ENCODE data around the gene ATP6V1G2.

ATP6V1G2 gene

DNA sequence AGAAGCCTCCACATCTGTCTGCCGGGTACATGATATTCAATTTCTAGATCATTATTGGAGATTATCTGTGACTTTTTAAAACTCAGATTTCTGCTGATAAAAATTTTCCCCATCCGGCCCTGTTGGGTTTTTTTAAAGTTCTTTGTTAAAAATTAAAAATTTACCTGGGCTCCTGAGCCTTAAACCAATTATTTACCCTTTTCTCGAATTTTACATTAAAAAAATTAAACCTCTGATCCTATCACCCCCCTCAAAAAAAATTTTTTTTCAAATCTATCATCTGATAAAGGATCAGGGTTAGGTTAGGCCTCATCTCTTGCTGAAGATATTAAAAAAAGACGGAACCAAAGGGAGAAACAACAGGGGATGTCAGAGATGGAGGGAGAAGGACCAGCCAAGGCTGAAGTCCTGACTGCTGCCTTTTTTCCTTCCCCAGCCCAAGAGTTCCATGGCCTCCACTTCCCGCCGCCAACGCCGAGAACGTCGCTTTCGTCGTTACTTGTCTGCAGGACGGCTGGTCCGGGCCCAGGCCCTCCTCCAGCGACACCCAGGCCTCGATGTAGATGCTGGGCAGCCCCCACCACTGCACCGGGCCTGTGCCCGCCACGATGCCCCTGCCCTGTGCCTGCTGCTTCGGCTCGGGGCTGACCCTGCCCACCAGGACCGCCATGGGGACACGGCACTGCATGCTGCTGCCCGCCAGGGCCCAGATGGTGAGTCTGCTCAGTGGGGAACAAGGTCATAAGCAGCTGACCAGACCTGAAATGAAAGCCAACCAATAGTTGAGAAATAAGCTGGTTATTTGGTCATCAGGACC is 1.5 kb upstream of the ATP6V1G2 start:
- DNase-seq, result peak in 3 of 4 experiments; percentile 40 to 47 (median 44)

- DNase-seq, result peak; percentile 95 to 98 (median 97)
These were observed 734 bp upstream of the ATP6V1G2 start, which contains the start of gene NFKBIL1 for GRCh38 chr6:31546958-31547726. Gene NFKBIL1 (plus strand): TSS chr6:31547608. CDS start chr6:31547695, 87 bp downstream.

DNA sequence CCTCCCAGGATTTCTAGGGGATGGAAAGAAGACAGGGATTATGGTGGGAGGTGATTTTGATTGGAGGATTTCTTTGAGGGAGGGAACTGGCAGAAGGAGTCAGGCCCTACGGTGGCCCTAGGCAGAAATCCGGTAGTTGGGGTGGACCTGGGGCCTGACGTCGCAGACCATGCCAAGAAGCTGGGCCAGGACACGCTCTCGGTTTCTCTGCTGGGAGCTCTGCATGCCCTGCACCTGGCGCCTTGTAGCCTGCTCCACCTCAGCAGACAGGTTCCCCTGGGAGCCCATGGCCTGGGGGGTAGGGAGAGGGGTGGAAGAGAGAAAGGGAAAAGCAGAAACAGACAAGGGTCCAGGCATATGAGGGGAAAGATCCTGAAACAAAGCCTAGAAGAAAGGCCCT is 1.1 kb downstream of the ATP6V1G2 start:
- no peak for DNase-seq

DNA sequence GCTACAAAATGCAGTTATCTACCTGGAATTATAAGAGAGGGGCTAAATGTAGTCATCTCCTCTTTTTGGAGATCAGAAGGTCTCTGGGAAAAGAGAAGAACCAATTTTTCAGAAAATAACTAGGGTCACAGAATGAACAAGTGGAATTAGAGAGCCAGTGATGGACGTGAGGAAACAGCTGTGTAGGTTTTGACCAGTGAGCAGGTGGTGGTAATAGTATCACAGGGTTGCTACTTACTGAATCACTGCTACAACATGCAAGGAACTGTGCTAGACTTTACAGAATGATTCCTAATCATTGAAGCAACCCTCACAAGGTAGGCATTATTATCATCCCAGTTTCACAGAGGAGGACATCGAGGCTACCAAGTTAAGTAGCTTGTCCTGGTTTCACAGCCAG is 1.7 kb downstream of the ATP6V1G2 start:
- DNase-seq, result no peak

DNA sequence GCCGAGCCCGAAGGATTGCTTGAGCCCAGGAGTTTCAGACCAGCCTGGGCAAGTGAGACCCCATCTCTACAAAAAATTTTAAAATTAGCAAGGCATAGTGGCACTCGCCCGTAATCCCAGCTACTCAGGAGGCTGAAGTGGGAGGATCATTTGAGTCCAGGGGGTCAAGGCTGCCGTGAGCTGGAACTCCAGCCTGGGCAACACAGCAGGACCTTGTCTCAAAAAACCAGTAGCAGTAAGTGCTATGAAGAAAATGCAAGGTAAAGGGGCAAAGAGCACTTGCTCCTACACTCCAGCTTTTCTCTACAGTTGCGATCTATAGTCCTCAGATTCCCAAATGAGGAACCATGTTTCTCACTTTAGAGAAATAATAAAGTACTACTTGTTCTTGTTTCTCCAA is 2.8 kb downstream of the ATP6V1G2 start:
- DNase-seq, result no peak

DNA sequence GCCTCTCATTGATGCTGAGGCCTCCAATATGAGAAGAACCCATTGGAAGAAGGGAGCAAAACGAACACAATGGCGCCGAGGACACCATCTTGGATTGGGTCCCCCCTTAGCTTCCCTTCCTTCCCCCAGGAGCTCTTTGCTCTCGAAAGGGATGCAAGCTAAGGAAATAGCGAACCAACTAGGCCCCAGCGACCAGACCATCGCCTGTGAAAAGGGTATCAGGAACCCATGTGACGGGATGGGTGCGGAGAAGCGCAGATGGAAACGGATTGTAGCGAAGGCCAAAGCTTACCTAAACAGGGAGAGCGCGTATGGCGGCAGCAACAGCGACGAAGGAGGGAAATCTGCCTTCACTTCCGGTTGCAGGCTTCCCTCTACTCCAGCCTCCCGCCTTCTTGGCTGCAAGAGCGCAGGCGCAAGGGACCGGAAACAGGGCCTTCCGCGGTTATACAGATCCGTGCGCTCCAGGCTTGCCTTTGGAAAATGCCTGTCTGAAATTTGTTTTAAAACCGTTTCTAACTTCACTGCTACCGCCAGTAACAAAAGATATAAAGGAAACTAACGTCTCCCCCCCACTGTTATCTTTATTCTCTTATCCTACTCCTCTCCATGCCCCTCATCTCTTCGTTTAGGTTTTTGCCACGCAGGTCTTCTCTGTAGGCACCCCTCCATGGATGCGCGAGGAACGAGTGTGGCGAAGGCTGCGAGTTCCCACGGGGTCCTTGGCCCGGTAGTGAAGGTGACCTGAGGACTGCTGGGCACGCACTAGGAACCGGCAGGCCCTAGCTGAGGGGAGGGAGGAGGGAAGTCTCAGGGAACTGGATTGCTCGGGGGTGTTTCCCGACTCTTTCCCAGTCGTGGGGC is 4.5 kb downstream of the ATP6V1G2 start, which contains the start of gene DDX39B:
Gene DDX39B (minus strand): TSS at position 346 of the 864 bp plus-strand sequence. CDS start 1,471 bp downstream, outside the sequence.
- peak; percentile 97 to 99 (median 98) for DNase-seq

- DNase-seq, result peak; percentile 63 to 82 (median 68)
These were observed 5.2 kb downstream of the ATP6V1G2 start for GRCh38 chr6:31541059-31541657.

DNA sequence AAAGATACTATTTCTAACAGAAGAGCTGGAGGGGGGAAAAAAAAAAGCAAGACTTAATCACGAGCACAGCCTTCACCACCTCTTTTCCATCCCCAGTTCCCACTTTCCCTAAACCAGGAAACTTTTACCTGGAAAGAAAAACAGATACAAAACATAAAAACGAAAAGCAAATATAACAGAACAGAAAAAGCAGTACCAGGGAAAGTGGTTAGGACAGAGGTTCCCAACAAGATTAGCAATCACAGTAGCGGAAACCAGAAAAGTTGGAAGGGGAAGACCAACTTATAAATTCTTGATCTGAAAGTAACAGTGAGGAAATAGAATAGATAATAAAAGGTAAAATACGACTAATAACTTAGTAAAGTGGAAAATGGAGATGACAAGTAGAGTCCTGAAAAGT is 5.8 kb downstream of the ATP6V1G2 start:
- no peak for DNase-seq

- DNase-seq, result no peak
These were observed 7.5 kb downstream of the ATP6V1G2 start for GRCh38 chr6:31538805-31539400.

DNA sequence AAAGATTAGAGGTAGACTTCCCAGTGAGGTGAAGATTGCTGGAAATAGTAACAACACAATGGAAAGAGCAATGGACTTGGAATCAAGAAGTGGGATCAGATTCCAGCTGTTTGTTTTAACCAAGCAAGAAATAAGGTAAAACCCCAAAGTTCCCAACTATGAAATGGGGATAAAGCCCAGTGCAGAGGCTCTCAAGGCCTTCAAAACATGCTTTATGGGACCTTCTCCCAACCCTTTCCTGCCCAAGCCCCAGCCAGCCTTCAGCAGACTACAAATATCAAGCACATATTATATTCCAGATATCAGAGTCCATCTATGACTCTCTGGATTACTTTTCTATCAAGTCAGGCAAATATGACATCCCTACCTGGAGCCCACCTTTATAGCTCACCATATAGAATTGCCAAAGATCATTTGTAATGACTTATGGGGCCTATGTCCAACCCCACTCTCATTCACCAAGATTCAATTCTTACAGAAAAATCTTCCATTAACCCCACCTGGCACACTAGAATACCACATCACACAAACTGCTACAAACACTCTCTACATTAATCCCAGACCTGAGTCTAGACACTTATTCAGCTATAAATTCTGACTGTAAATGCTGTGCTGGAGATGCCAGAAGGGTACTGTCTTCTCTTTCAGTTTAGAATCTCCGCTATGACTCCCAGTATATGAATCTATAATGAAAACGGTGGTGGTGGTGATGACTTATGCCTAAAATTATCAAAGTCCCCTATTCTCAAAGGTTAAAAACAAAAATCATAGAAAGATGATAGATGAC is 10.7 kb downstream of the ATP6V1G2 start:
- DNase-seq, result no peak

GRCh38 chr6:31534521-31535040 is 11.8 kb downstream of the ATP6V1G2 start:
- DNase-seq, result no peak

DNA sequence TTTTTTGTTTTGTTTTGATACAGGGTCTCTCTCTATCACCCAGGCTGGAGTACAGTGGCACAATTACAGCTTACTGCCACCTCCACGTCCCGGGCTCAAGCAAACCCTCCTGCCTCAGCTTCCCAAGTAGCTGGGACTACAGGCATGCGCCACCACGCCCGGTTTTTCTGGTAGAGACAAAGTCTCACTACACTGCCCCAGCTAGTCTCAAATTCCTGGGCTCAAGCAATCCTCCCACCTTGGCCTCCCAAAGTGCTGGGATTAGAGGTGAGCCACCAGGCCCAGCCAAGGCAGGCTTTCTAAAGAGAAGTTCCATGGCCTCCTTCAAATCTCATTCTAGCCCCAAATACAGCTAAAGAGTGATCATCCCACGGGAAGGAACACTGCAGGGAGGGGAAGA is 12.4 kb downstream of the ATP6V1G2 start:
- no peak for DNase-seq

DNA sequence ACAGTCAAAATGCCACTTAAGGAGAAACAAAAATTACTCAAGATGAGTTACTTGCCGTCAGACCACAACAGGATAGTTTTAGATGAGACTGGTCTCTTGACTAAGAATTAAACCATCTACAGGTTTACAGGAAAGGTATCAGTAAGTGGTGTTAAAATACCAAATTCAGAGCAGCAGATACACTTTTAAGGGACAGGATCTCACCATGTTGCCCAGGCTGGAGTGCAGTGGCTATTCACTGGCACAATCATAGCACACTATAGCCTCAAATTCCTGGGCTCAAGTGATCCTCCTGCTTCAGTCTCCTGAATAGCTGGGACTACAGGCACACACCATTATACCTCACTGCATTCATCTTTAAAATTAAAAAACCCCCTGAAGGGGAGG is 13.0 kb downstream of the ATP6V1G2 start:
- no peak for DNase-seq

DNA sequence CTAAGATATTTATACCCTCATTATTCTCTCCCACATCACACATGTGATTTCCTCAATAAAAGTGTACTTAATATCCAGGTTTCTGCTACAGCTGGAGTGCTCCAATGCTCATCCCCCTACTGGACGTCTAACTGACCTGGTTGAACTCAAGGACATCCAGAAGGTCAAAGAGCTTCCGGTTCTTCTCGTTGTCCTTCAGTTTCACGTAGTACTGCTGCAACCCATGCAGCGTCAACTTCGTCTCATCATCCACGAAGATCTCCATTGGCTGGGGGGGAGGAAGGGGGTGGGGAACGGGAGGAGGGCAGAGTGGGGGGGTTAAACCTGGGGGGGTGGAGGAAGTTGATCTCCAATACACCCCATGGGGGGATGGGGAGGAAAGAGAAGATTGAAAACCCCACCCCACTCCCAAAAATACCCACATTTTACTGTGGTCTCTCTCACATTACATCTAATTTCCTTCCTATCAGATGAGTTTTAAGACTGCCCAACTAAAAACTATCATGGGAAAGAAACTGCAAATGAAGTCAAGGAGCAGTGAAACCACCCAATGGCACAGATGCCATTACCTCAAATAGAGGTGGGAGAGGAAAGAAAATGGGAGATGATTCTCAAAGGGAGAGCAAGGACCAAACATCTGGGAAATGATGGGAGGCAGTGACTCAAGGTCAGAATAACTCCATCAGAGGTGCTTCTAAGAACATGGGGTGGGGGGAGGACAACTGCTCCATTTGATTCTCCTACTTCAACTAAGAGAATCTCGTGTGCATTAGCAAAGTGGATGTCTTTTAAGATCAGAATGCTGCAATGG is 13.6 kb downstream of the ATP6V1G2 start:
- no peak for DNase-seq

- no peak for DNase-seq
These were observed 14.4 kb downstream of the ATP6V1G2 start for GRCh38 chr6:31531771-31532643.

DNA sequence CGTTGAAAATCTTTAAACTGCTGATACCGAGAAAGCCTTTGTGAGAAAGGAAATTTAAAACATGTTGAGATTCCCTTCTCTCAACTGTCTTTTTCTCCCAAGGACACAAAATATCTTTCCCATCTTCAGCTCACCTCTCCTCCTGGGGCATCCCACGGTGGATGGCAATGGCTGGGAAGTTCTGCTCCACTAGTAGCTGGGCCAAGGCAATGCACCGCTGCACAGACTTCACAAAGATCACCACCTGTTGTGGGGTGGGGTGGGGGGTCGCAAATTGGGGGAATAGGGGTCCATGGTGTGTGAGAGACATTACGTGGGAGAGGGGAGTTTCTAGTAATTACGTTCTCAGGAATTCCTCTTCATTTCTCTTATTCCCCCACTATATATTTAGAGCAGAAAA is 15.2 kb downstream of the ATP6V1G2 start:
- DNase-seq, result no peak

GRCh38 chr6:31530659-31531058 is 15.7 kb downstream of the ATP6V1G2 start:
- no peak for DNase-seq

DNA sequence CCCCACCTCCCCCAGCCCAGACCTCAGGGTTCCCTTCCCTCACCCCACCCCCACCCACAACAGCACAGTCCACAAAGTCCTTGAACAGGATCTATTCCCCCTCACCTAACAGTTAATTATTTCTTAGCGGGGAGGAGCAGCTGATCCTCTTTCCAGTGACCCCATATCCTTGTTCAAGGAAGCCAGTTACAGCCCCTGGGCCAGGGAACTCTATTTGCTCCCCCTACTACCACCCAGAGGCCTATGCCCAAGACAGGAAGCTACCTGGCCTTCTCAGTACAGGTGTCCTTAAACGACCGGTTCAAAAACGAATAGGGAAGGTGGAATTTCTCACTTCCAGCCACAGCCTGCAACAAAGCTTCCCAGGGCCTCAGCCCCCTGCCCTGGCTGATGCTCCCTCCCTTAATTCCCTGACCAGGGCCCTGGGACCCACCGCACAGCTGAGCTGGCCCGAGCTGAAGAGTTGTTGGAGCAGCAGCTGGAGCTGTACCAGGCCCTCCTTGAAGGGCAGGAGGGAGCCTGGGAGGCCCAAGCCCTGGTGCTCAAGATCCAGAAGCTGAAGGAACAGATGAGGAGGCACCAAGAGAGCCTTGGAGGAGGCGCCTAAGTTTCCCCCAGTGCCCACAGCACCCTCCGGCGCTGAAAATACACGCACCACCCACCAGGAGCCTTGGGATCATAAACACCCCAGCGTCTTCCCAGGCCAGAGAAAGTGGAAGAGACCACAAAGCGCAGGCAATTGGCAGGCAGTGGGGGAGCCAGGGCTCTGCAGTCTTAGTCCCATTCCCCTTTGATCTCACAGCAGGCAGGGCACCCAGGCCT is 16.9 kb downstream of the ATP6V1G2 start:
- DNase-seq, result no peak

Data from suppressor macrophage (primary cell).